Activated naive CD8-positive, alpha-beta T cell (primary cell): ENCODE results near the gene LRR1.
"Not testable (repeated sequence)": the region's sequence is repeated elsewhere in the genome, so short reads cannot be mapped to it uniquely, and the experiment has no call there.

Experiments used
- H3K27ac Mint-ChIP-seq: one replicate; pipeline ENCODE4 v1.8.0; 2021; ENCODE audit warnings: mixed read lengths
- H3K27me3 Mint-ChIP-seq: one replicate; pipeline ENCODE4 v1.8.0; 2021; ENCODE audit warnings: mixed read lengths
- H3K36me3 Mint-ChIP-seq: one replicate; pipeline ENCODE4 v1.8.0; 2021; ENCODE audit warnings: mixed read lengths
- H3K4me1 Mint-ChIP-seq: one replicate; pipeline ENCODE4 v1.8.0; 2021; ENCODE audit warnings: low read depth, mixed read lengths
- H3K4me3 Mint-ChIP-seq: one replicate; pipeline ENCODE4 v1.8.0; 2021; ENCODE audit warnings: mild to moderate bottlenecking, mixed read lengths
- H3K9me3 Mint-ChIP-seq: one replicate; pipeline ENCODE4 v1.8.0; 2021; ENCODE audit warnings: low read depth, mixed read lengths

Gene LRR1

GRCh38 chr14:49615776-49616175 is 17.0 kb downstream of the LRR1 start:
- no peaks in the 10 kb centered on the region for H3K27me3 Mint-ChIP-seq
- no peaks in the 10 kb centered on the region for H3K9me3 Mint-ChIP-seq
- no peak overlapping the region for H3K4me3 Mint-ChIP-seq
- H3K36me3 Mint-ChIP-seq = peaks cover 16% of the 10 kb centered on the region
- H3K27ac Mint-ChIP-seq = no peak overlapping the region
- H3K4me1 Mint-ChIP-seq = peaks cover 28% of the 10 kb centered on the region

GRCh38 chr14:49617852-49618519 is 19.2 kb downstream of the LRR1 start:
- H3K27me3 Mint-ChIP-seq = no peaks in the 10 kb centered on the region
- H3K36me3 Mint-ChIP-seq = peaks cover 16% of the 10 kb centered on the region
- H3K4me3 Mint-ChIP-seq = peak overlapping the region; percentile 97
- peak overlapping the region; percentile 47 for H3K27ac Mint-ChIP-seq
- H3K9me3 Mint-ChIP-seq = no peaks in the 10 kb centered on the region
- H3K4me1 Mint-ChIP-seq = peaks cover 43% of the 10 kb centered on the region

- not testable (repeated sequence) for H3K9me3 Mint-ChIP-seq, H3K27me3 Mint-ChIP-seq
- Mint-ChIP-seq H3K27ac (peak overlapping the region; percentile 98), H3K36me3 (peaks cover 15% of the 10 kb centered on the region), H3K4me3 (peak overlapping the region; percentile 97), H3K4me1 (peaks cover 56% of the 10 kb centered on the region)
These were observed 20.5 kb downstream of the LRR1 start for GRCh38 chr14:49619273-49619672.

- H3K4me1 Mint-ChIP-seq = peaks cover 58% of the 10 kb centered on the region
- peaks cover 14% of the 10 kb centered on the region for H3K36me3 Mint-ChIP-seq
- no peaks in the 10 kb centered on the region for H3K9me3 Mint-ChIP-seq
- no peaks in the 10 kb centered on the region for H3K27me3 Mint-ChIP-seq
- peak overlapping the region; percentile 98 for H3K27ac Mint-ChIP-seq
- H3K4me3 Mint-ChIP-seq = peak overlapping the region; percentile 97
These were observed 21.0 kb downstream of the LRR1 start for GRCh38 chr14:49619730-49620129.

GRCh38 chr14:49620182-49621113 is 21.7 kb downstream of the LRR1 start, which contains the start of the genes MGAT2 and RPL36AL:
TSS of gene MGAT2 (plus strand) at chr14:49620799. CDS start at chr14:49621269, 470 bp downstream.
TSS of gene RPL36AL (minus strand) at chr14:49620626. CDS start at chr14:49619104, 1,522 bp downstream.
- peak within 1 kb of the TSS; percentile 97 for H3K4me3 Mint-ChIP-seq
- H3K27ac Mint-ChIP-seq = peak within 1 kb of the TSS; percentile 98
- no peaks in the 10 kb centered on the region for H3K27me3 Mint-ChIP-seq
- H3K9me3 Mint-ChIP-seq = no peaks in the 10 kb centered on the region
- peaks cover 14% of the 10 kb centered on the region for H3K36me3 Mint-ChIP-seq
- peaks cover 62% of the 10 kb centered on the region for H3K4me1 Mint-ChIP-seq

GRCh38 chr14:49621114-49621881 is 22.6 kb downstream of the LRR1 start:
- Mint-ChIP-seq H3K4me3 (peak overlapping the region; percentile 97), H3K27me3 (no peaks in the 10 kb centered on the region), H3K4me1 (peaks cover 66% of the 10 kb centered on the region), H3K36me3 (peaks cover 14% of the 10 kb centered on the region), H3K9me3 (no peaks in the 10 kb centered on the region), H3K27ac (peak overlapping the region; percentile 84)

GRCh38 chr14:49622022-49622607 is 23.4 kb downstream of the LRR1 start:
- H3K36me3 Mint-ChIP-seq = peaks cover 16% of the 10 kb centered on the region
- peak overlapping the region; percentile 84 for H3K27ac Mint-ChIP-seq
- peaks cover 65% of the 10 kb centered on the region for H3K4me1 Mint-ChIP-seq
- no peaks in the 10 kb centered on the region for H3K27me3 Mint-ChIP-seq
- peak overlapping the region; percentile 97 for H3K4me3 Mint-ChIP-seq
- no peaks in the 10 kb centered on the region for H3K9me3 Mint-ChIP-seq

GRCh38 chr14:49623387-49623786 is 24.6 kb downstream of the LRR1 start:
- peak overlapping the region; percentile 97 for H3K4me3 Mint-ChIP-seq
- no peaks in the 10 kb centered on the region for H3K27me3 Mint-ChIP-seq
- H3K36me3 Mint-ChIP-seq = peaks cover 9% of the 10 kb centered on the region
- H3K27ac Mint-ChIP-seq = peak overlapping the region; percentile 75
- H3K9me3 Mint-ChIP-seq = no peaks in the 10 kb centered on the region
- peaks cover 60% of the 10 kb centered on the region for H3K4me1 Mint-ChIP-seq

- Mint-ChIP-seq H3K27ac (peak overlapping the region; percentile 75), H3K4me3 (peak overlapping the region; percentile 97), H3K27me3 (no peaks in the 10 kb centered on the region), H3K4me1 (peaks cover 59% of the 10 kb centered on the region), H3K9me3 (no peaks in the 10 kb centered on the region), H3K36me3 (peaks cover 3% of the 10 kb centered on the region)
These were observed 25.4 kb downstream of the LRR1 start for GRCh38 chr14:49623941-49624839.

GRCh38 chr14:49633640-49634546 is 35.2 kb downstream of the LRR1 start:
- peaks cover 49% of the 10 kb centered on the region for H3K4me1 Mint-ChIP-seq
- no peaks in the 10 kb centered on the region for H3K9me3 Mint-ChIP-seq
- H3K36me3 Mint-ChIP-seq = peaks cover 9% of the 10 kb centered on the region
- H3K27ac Mint-ChIP-seq = peak overlapping the region; percentile 95
- H3K4me3 Mint-ChIP-seq = peak overlapping the region; percentile 98
- H3K27me3 Mint-ChIP-seq = no peaks in the 10 kb centered on the region

GRCh38 chr14:49634547-49635334 is 36.0 kb downstream of the LRR1 start, which contains the start of gene DNAAF2:
TSS of gene DNAAF2 (minus strand) at chr14:49635244. CDS start at chr14:49635149, 95 bp downstream.
- Mint-ChIP-seq H3K9me3 (no peaks in the 10 kb centered on the region), H3K4me3 (peak within 1 kb of the TSS; percentile 98), H3K4me1 (peaks cover 50% of the 10 kb centered on the region), H3K27me3 (no peaks in the 10 kb centered on the region), H3K36me3 (peaks cover 9% of the 10 kb centered on the region), H3K27ac (peak within 1 kb of the TSS; percentile 97)

GRCh38 chr14:49636866-49637265 is 38.1 kb downstream of the LRR1 start:
- Mint-ChIP-seq H3K4me3 (peak overlapping the region; percentile 98), H3K9me3 (no peaks in the 10 kb centered on the region), H3K27me3 (no peaks in the 10 kb centered on the region), H3K4me1 (peaks cover 52% of the 10 kb centered on the region), H3K36me3 (peaks cover 13% of the 10 kb centered on the region), H3K27ac (peak overlapping the region; percentile 51)
